Measurements from ENCODE around the gene WNT3. TPM values are rescaled to one million over a fixed set of nuclear protein-coding genes. Genes with fewer than 3 reads are reported as not detected.

The WNT3 gene
- total RNA-seq, 4 donors from 2014 or later, result 0.46 to 0.90 TPM; not detected in 2

DNA sequence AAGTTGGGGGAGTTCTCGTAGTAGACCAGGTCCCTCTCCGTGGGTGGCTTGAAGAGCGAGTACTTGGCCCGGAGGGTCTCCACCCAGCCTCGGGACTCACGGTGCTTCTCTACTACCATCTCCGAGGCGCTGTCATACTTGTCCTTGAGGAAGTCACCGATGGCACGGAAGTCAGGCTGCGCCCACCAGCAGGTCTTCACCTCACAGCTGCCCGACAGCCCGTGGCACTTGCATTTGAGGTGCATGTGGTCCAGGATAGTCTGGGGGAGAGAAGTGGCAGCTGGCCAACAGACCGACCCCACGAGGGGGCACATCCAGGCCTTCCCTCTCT lies 50.0 kb downstream of the WNT3 start:
- H3K9me3 ChIP-seq, result no peaks in the 10 kb centered on the region
- no peaks in the 10 kb centered on the region for H3K4me1 ChIP-seq
- H3K4me3 ChIP-seq, result no peak overlapping the region
- no peak for DNase-seq
- H3K27ac ChIP-seq, result no peak overlapping the region
- H3K27me3 ChIP-seq, result peaks cover 0 to 7% of the 10 kb centered on the region in 2 donors
- no peaks in the 10 kb centered on the region for H3K36me3 ChIP-seq
- TF ChIP-seq POLR2A (IDR thresholded peaks at IDR 0.05), result no peak
- TF ChIP-seq, protein P1, sequence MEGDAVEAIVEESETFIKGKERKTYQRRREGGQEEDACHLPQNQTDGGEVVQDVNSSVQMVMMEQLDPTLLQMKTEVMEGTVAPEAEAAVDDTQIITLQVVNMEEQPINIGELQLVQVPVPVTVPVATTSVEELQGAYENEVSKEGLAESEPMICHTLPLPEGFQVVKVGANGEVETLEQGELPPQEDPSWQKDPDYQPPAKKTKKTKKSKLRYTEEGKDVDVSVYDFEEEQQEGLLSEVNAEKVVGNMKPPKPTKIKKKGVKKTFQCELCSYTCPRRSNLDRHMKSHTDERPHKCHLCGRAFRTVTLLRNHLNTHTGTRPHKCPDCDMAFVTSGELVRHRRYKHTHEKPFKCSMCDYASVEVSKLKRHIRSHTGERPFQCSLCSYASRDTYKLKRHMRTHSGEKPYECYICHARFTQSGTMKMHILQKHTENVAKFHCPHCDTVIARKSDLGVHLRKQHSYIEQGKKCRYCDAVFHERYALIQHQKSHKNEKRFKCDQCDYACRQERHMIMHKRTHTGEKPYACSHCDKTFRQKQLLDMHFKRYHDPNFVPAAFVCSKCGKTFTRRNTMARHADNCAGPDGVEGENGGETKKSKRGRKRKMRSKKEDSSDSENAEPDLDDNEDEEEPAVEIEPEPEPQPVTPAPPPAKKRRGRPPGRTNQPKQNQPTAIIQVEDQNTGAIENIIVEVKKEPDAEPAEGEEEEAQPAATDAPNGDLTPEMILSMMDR (IDR thresholded peaks at IDR 0.05), result no peak
- intact Hi-C loops (cut with DNase I; ENCODE audit: low total_unique reads), result no loop called here

DNA sequence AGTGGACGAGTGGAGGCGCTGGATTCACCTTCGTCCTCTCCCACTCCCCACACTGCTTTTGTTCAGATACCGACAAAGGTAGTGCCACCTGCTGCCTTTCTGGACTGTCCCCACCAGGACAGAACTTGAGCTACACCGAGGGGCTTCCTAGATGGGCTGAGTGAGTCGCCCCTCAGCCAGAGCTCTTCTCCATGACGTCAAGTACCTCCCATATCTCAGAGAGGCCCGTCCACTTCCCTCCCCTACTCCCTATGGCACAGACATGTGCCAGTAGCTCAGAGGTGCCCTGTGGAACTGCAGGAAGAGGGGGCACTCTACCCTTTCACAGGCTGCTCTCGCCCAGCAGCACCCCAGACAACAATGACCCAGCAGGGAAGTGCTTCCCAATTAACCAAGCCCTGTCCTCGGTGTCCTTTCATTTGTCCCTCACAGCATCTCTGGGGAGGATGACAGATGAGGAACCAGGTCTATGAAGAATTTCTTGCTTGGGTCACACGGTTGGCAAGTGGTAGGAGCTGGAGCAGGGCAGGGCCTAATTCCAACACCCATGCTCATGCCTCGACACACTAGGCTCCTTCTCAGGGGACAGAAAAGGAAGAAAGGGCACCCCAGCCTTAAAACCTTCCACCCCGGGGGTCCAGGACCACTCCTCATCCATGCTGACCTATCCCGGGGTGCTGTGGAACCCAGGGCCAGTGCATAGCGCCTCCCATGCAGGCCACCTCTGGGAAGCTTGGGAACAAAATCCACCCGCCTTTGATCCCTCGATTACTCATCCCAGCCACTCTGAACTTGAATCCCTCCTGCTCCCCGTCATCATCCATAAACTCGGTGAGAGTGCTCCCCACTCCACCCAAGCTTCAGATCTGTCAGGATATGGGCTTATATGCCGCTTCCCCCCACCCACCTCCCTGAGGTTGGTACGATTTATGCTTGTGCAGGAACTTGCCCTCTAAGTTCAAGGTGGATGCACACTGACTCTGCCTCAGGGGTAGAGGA lies 51.7 kb downstream of the WNT3 start:
- H3K27me3 ChIP-seq, result no peaks in the 10 kb centered on the region
- intact Hi-C loops (cut with DNase I; ENCODE audit: low total_unique reads), result no loop called here
- no peaks in the 10 kb centered on the region for H3K4me1 ChIP-seq
- H3K36me3 ChIP-seq, result no peaks in the 10 kb centered on the region
- no peaks in the 10 kb centered on the region for H3K9me3 ChIP-seq
- no peak overlapping the region for H3K27ac ChIP-seq
- no peak for DNase-seq
- no peak overlapping the region for H3K4me3 ChIP-seq
- TF ChIP-seq POLR2A (IDR thresholded peaks at IDR 0.05), result no peak

DNA sequence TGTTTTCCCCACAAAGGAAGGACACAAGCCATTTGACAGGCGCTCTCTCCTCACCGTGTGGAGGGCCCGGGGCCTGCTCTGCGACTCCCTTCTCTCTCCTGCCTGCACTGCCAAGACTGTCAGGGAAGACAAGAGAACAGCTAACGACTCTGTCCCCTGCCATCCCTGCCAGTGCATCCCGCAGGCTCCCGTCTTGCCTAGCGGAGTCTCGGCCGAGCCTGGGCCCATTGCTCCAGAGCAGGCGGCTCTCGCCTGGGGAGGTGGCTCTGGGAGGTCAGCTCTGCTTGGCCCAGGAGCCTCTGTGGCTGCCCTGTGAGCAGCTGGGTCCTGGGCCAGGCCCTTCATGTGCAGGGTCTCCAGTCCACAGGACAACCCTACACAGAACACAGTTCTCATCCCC lies 53.0 kb downstream of the WNT3 start:
- H3K4me3 ChIP-seq, result no peak overlapping the region
- no peaks in the 10 kb centered on the region for H3K27me3 ChIP-seq
- no peaks in the 10 kb centered on the region for H3K9me3 ChIP-seq
- DNase-seq, result no peak
- no peaks in the 10 kb centered on the region for H3K36me3 ChIP-seq
- TF ChIP-seq, protein P1 (IDR thresholded peaks at IDR 0.05), result no peak
- TF ChIP-seq POLR2A (IDR thresholded peaks at IDR 0.05), result no peak
- H3K27ac ChIP-seq, result no peak overlapping the region
- intact Hi-C loops (cut with DNase I; ENCODE audit: low total_unique reads), result no loop called here
- no peaks in the 10 kb centered on the region for H3K4me1 ChIP-seq

DNA sequence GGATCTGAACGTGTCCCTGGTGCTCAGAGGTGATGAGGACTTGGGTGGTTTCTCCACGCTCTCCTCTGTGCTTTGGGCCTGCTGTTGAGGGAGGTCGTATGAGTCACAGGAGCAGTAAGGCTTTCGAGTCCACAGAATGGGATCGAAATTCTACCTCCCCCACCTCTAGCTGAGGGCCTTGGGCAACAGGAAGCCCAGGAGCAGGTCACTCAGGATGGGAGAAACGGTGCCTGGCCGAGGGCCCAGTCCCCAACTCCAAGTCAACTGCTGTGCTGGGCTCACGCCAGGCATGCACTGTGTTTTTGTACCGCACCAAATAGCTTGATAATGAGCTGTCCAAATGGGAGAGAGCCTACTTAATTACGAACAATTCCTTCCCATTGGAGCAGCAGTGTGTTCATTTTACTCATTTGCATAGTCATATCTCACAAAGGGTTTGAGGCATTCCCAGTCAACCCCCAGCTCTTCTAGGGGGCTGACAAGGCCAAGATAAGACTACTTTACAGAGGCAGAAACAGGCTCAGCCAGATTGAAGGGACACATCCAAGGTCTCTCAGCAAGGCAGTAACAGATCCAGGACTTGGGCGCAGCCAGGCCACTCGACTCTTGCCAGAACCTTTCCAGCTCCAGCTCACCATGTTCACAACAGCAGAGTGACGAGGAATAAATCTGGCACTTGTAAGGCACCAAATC lies 53.6 kb downstream of the WNT3 start:
- Histone ChIP-seq H3K4me3 (no peak overlapping the region), H3K4me1 (no peaks in the 10 kb centered on the region), H3K27me3 (no peaks in the 10 kb centered on the region), H3K27ac (no peak overlapping the region), H3K36me3 (no peaks in the 10 kb centered on the region), H3K9me3 (no peaks in the 10 kb centered on the region)
- no peak for DNase-seq
- no peak for TF ChIP-seq POLR2A (IDR thresholded peaks at IDR 0.05)
- intact Hi-C loops (cut with DNase I; ENCODE audit: low total_unique reads), result no loop called here

DNA sequence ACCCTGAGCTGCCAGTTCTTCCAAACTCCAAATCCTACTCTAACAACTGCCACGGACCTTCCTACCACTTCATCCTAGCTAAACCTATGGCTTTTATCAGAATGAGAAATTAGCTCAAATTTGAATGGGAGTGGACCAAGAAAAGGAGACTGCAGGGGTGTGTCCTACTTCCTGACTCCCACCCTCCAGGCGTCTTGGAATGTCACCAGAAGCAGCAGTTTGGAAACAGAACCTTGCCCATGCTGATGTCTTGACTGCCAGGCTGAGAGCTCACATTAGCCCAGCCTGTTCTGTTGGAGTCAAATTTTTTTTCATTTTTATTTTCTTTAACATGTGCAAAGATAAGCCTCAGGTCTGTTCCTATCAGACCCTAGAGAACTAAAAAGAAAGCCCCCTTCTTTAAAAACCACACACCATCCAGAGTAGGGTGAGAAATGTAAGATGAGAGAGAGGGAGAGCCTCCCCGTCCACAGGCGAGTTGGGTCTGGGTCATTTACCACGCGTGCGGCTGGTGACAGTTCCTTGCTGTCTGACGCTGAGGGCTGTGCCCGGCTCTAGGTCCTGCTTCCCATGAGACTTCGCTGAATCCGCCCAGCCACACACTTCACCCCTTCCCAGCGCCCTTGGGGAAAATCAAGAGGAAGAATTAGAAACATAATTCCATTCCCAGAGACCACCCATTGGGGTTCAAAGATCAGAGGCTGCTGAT lies 54.3 kb downstream of the WNT3 start:
- no peaks in the 10 kb centered on the region for H3K4me1 ChIP-seq
- H3K9me3 ChIP-seq, result no peaks in the 10 kb centered on the region
- no peaks in the 10 kb centered on the region for H3K36me3 ChIP-seq
- no peak for DNase-seq
- TF ChIP-seq POLR2A (IDR thresholded peaks at IDR 0.05), result no peak
- TF ChIP-seq, protein P1 (IDR thresholded peaks at IDR 0.05), result no peak
- no peaks in the 10 kb centered on the region for H3K27me3 ChIP-seq
- intact Hi-C loops (cut with DNase I; ENCODE audit: low total_unique reads), result no loop called here
- no peak overlapping the region for H3K4me3 ChIP-seq
- H3K27ac ChIP-seq, result no peak overlapping the region

All from uterus (tissue), 4 donors.